Mucosa of stomach (tissue), 1 donor: ENCODE measurements around the gene LPIN1.
"Not testable (repeated sequence)": the region's sequence is repeated elsewhere in the genome, so short reads cannot be mapped to it uniquely, and the experiment has no call there.

Experiments used
- H3K27me3 ChIP-seq: one replicate; pipeline ENCODE4 v1.7.0; 2013; ENCODE audit warnings: mild to moderate bottlenecking, low read length; ENCODE audit not compliant: control insufficient read depth, insufficient read depth
- H3K36me3 ChIP-seq: one replicate; pipeline ENCODE4 v1.7.0; 2013; ENCODE audit warnings: low read length; ENCODE audit not compliant: control insufficient read depth, insufficient read depth
- H3K4me1 ChIP-seq: one replicate; pipeline ENCODE4 v1.7.0; 2013; ENCODE audit warnings: mild to moderate bottlenecking, low read length; ENCODE audit not compliant: control insufficient read depth, insufficient read depth
- H3K4me3 ChIP-seq: one replicate; pipeline ENCODE4 v1.7.0; 2013; ENCODE audit warnings: low read length
- H3K9ac ChIP-seq: one replicate; pipeline ENCODE4 v1.7.0; 2013; ENCODE audit warnings: mild to moderate bottlenecking, low read length, moderate library complexity
- H3K9me3 ChIP-seq: one replicate; pipeline ENCODE4 v1.7.0; 2013; ENCODE audit warnings: mild to moderate bottlenecking, low read length, moderate library complexity; ENCODE audit not compliant: control insufficient read depth
- donor health status: Pancreatic carcinoma.

Gene LPIN1

GRCh38 chr2:11830708-11831301 lies 84.4 kb downstream of the LPIN1 start:
- H3K4me3 ChIP-seq: no peak overlapping the region
- peak overlapping the region; percentile 49 for H3K9ac ChIP-seq
- no peaks in the 10 kb centered on the region for H3K36me3 ChIP-seq
- no peaks in the 10 kb centered on the region for H3K9me3 ChIP-seq
- H3K4me1 ChIP-seq: peaks cover 13% of the 10 kb centered on the region
- H3K27me3 ChIP-seq: no peaks in the 10 kb centered on the region

GRCh38 chr2:11831415-11831814 lies 85.0 kb downstream of the LPIN1 start:
- H3K9me3 ChIP-seq: no peaks in the 10 kb centered on the region
- no peak overlapping the region for H3K9ac ChIP-seq
- no peaks in the 10 kb centered on the region for H3K27me3 ChIP-seq
- no peak overlapping the region for H3K4me3 ChIP-seq
- H3K4me1 ChIP-seq: peaks cover 13% of the 10 kb centered on the region
- H3K36me3 ChIP-seq: no peaks in the 10 kb centered on the region

DNA sequence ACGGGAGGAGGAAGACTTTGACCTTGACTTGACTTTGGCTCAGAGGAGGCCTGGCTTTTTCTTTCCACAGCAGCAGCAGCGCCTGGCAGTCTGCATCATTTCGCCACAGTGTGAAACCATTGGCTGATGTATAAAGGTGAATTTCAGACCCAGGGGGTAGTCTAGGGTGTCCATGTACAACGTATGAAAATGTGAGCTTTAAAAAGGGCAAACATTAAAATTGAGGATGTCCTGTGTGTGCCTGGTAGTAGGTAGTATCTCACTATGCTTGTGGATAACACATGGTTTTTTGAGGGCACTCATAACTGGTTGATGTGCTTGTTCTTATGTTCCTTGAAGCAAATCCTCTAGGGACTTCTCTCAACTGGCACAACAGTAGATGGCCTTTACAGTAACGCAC lies 86.1 kb downstream of the LPIN1 start:
- Histone ChIP-seq H3K4me1 (peaks cover 13% of the 10 kb centered on the region), H3K9ac (no peak overlapping the region), H3K27me3 (no peaks in the 10 kb centered on the region), H3K4me3 (no peak overlapping the region), H3K9me3 (no peaks in the 10 kb centered on the region), H3K36me3 (no peaks in the 10 kb centered on the region)

DNA sequence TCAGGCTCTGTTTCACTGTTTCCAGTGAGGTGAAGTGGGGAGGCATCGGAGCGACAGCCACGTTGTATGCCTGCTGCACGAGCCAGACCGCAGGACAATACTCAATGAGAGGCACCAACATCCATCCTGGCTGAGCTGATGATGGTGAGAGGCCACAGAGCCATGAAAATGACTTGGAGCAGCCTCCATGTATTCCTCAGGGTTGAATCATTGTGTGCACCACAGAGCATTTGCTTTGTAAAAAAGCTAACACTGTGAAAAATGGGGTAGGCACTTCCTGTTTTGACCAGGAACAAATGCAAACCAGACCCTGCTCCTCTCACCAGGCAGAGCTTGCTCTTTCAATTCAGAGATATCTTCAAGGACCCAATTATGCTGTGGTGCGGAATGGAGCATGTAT lies 87.2 kb downstream of the LPIN1 start:
- Histone ChIP-seq H3K4me1 (peaks cover 13% of the 10 kb centered on the region), H3K27me3 (no peaks in the 10 kb centered on the region), H3K9ac (no peak overlapping the region), H3K9me3 (no peaks in the 10 kb centered on the region), H3K4me3 (no peak overlapping the region), H3K36me3 (no peaks in the 10 kb centered on the region)

DNA sequence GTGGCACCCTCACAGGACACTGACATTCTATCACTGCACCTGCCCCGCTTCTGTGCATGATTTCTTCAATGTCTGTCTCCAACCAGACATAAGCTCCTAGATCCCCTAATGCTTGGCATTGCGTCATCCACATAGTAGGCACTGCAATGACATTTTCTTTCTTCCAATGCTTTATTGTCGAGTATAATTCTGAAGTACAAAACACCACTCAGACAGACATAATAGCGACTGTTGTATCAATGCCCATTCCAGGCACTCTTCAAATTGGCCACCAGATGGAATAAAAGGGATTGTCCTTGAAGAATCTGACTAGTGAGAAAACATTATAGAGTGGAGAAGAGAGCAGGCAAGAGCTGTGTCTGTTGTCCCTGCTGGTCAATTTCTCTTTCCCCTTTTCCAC lies 89.0 kb downstream of the LPIN1 start:
- Histone ChIP-seq H3K27me3 (no peaks in the 10 kb centered on the region), H3K4me3 (no peak overlapping the region), H3K9me3 (no peaks in the 10 kb centered on the region), H3K4me1 (no peaks in the 10 kb centered on the region), H3K9ac (no peak overlapping the region), H3K36me3 (no peaks in the 10 kb centered on the region)

DNA sequence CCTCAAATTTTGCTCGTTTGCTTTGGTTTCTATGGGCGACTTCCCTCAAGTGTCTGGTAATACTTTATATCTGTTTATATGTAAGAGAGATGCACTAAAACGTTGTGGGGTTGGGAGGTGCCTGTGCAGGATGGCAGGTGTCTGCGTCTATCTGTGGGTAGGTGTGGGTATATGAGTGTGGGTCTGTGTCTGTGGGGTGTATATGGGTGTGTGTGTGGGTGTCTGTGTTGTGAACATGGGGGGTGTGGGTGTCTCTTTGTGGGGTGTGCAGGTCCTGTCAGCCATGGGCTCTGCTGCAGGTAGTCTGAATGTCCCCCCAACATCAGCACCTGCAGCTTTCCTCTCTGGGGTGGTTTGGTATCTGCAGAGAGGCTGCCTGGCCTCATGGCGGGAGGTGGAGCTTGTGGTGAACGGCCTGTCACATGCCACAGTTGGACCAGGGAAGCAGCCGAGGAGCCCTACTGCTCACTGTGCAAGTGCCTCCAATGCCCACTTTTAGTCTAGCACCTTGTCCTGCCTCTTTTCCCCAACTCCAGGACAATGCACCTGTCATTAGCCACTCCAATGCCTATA lies 90.3 kb downstream of the LPIN1 start:
- Histone ChIP-seq H3K4me3 (no peak overlapping the region), H3K9me3 (no peaks in the 10 kb centered on the region), H3K9ac (no peak overlapping the region)

DNA sequence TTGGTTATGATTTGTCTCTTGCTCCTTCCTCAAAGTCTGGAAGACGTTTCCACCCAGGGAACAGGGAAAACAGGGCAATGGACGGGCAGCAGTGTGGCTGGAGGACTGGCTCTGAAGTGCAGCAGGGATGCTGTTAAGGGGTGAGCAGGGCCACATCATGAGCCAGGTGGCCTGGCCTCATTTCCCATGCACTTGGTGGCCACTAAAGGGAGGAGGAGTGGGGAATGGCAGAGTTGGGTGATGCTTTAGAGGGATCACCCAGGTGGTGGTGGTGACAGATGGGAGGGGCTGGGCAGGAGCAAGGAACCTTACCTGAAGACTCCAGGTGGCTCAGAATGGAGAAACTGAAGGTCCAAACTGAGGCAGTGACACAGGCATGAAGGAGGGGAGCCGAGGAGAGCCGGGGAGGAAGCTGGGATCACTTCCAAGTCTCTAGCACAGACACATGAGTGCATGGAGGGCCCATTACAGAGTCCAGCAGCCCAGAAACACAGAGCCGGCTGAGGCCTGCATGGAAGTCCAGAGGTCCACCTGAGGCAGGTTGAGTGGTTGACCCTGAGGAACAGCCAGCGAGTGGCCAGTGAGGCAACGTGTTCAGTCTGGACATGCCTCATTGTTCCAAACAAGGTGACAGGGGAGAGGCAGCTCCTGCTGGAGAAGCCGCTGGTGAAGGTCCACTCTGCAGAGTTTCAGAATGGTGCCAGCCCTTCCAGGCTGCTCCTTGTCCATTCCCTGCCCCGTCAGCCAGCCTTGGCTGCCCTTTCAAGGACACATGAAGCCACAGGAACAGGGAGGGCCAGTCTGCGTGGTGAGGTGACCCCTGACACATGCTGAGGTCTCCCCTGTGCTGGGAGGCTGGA lies 91.7 kb downstream of the LPIN1 start:
- no peaks in the 10 kb centered on the region for H3K27me3 ChIP-seq

More for the DNA sequence above, 90.3 kb downstream of the LPIN1 start:
- no peaks in the 10 kb centered on the region for H3K36me3 ChIP-seq
- no peaks in the 10 kb centered on the region for H3K27me3 ChIP-seq
- no peaks in the 10 kb centered on the region for H3K4me1 ChIP-seq

GRCh38 chr2:11839916-11840315 lies 93.5 kb downstream of the LPIN1 start:
- Histone ChIP-seq H3K4me1 (no peaks in the 10 kb centered on the region), H3K4me3 (no peak overlapping the region), H3K36me3 (no peaks in the 10 kb centered on the region)

More for the DNA sequence above, 91.7 kb downstream of the LPIN1 start:
- Histone ChIP-seq H3K9me3 (no peaks in the 10 kb centered on the region), H3K4me1 (no peaks in the 10 kb centered on the region), H3K4me3 (no peak overlapping the region), H3K36me3 (no peaks in the 10 kb centered on the region), H3K9ac (no peak overlapping the region)

GRCh38 chr2:11842336-11842735 lies 95.9 kb downstream of the LPIN1 start:
- H3K4me1 ChIP-seq: no peaks in the 10 kb centered on the region
- H3K9ac ChIP-seq: no peak overlapping the region
- no peaks in the 10 kb centered on the region for H3K9me3 ChIP-seq
- no peaks in the 10 kb centered on the region for H3K27me3 ChIP-seq
- H3K36me3 ChIP-seq: no peaks in the 10 kb centered on the region
- H3K4me3 ChIP-seq: no peak overlapping the region

More at GRCh38 chr2:11839916-11840315, 93.5 kb downstream of the LPIN1 start:
- H3K9ac ChIP-seq: no peak overlapping the region
- no peaks in the 10 kb centered on the region for H3K27me3 ChIP-seq
- H3K9me3 ChIP-seq: no peaks in the 10 kb centered on the region

GRCh38 chr2:11844798-11845197 lies 98.4 kb downstream of the LPIN1 start:
- not testable (repeated sequence) for H3K9ac ChIP-seq, H3K4me1 ChIP-seq, H3K27me3 ChIP-seq

DNA sequence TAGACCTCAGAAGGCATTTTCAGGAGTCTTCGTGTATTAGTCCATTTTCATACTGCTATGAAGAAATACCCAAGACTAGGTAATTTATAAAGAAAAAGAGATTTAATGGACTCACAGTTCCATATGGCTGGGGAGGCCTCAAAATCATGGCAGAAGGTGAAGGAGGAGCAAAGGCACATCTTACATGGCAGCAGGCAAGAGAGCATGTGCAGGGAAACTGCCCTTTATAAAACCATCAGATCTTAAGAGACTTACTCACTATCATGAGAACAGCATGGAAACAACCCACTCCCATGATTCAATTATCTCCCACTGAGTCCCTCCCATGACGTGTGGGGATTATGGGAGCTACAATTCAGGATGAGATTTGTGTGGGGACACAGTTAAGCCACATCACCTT lies 101.5 kb downstream of the LPIN1 start:
- not testable (repeated sequence) for H3K4me1 ChIP-seq, H3K36me3 ChIP-seq, H3K9me3 ChIP-seq, H3K27me3 ChIP-seq, H3K4me3 ChIP-seq, H3K9ac ChIP-seq

More at GRCh38 chr2:11844798-11845197, 98.4 kb downstream of the LPIN1 start:
- H3K36me3 ChIP-seq, H3K4me3 ChIP-seq, H3K9me3 ChIP-seq: not testable (repeated sequence)

DNA sequence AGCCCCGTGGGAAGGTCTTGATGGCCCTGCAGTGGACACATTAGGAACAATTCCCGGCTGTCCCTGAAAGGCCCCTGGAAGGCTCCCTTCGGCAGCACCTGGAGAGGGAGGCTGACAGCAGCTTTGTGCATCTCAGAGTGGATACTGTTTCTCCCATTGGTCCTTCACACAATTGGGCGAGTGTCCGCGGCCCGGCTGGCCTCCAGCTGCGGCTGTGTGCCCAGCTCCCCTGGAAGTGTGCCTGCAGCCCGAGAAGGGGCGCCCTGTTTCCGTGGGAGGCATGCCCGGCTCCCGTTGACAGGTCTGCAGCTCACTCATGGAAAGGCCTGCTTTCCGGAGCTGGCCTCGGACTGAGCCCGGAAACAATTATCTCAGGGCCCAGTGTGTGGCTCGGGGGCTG lies 103.7 kb downstream of the LPIN1 start:
- Histone ChIP-seq H3K27me3 (no peaks in the 10 kb centered on the region), H3K9ac (no peak overlapping the region), H3K4me3 (no peak overlapping the region)

More for the DNA sequence above, 103.7 kb downstream of the LPIN1 start:
- Histone ChIP-seq H3K36me3 (no peaks in the 10 kb centered on the region), H3K9me3 (no peaks in the 10 kb centered on the region), H3K4me1 (no peaks in the 10 kb centered on the region)
